Fibroblast of villous mesenchyme (primary cell): ENCODE data around the gene DDX17. TPM values are rescaled to one million over a fixed set of nuclear protein-coding genes. Genes with fewer than 3 reads are reported as not detected.

Experiments used
- DNase-seq: peaks from one replicate; pipeline ENCODE4 v3.0.0-alpha.2; 2010; ENCODE audit warnings: low read depth
- H3K4me3 ChIP-seq: 2 replicates; pipeline ENCODE4 v1.5.1; 2011; ENCODE audit warnings: low read depth, mild to moderate bottlenecking, low read length
- total RNA-seq: library from RNA; depleted of rRNA; stranded (reverse); fragments of >200 nt; gene quantifications from 2 replicates; pipeline ENCODE4 v1.2.3, GENCODE V29; 2012
- TF ChIP-seq, protein P1 (sequence below): IDR thresholded peaks from 2 replicates; pipeline ENCODE4 v1.5.1; 2012; ENCODE audit warnings: low read depth, mild to moderate bottlenecking, low read length; ENCODE audit not compliant: insufficient read depth

The DDX17 gene
- total RNA-seq, 1 donor: 454 TPM

DNA sequence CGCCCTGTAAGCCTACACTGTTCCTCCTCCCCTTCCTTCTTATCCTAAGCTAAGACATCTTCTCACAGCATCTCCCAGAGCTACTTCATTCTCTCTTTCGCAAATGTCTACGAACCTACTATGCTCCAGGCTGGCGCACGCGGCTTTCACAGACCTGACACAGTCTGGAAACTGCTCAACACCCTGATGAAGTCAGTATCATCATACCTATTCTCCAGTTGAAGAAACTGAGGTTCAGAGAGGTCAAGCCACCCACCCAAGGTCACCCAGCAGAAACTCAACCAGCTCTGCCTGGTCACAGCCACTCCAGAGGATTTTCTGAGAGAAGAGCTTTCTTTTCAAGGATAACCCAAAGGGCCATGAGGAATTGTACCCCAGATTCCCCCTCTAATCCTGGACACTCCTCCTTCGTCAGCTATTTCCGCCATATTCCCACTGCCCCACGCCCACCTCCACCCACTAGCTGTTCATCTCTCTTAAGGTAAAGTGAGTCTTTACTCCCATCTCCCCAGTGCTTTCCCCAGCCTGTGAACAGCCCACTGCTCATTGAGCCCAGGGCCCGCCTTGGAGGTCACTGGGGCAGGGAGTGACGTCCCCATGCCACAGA lies 52.9 kb downstream of the DDX17 start:
- H3K4me3 ChIP-seq: no peak overlapping the region
- no peak for DNase-seq
- TF ChIP-seq, protein P1, sequence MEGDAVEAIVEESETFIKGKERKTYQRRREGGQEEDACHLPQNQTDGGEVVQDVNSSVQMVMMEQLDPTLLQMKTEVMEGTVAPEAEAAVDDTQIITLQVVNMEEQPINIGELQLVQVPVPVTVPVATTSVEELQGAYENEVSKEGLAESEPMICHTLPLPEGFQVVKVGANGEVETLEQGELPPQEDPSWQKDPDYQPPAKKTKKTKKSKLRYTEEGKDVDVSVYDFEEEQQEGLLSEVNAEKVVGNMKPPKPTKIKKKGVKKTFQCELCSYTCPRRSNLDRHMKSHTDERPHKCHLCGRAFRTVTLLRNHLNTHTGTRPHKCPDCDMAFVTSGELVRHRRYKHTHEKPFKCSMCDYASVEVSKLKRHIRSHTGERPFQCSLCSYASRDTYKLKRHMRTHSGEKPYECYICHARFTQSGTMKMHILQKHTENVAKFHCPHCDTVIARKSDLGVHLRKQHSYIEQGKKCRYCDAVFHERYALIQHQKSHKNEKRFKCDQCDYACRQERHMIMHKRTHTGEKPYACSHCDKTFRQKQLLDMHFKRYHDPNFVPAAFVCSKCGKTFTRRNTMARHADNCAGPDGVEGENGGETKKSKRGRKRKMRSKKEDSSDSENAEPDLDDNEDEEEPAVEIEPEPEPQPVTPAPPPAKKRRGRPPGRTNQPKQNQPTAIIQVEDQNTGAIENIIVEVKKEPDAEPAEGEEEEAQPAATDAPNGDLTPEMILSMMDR: no peak

DNA sequence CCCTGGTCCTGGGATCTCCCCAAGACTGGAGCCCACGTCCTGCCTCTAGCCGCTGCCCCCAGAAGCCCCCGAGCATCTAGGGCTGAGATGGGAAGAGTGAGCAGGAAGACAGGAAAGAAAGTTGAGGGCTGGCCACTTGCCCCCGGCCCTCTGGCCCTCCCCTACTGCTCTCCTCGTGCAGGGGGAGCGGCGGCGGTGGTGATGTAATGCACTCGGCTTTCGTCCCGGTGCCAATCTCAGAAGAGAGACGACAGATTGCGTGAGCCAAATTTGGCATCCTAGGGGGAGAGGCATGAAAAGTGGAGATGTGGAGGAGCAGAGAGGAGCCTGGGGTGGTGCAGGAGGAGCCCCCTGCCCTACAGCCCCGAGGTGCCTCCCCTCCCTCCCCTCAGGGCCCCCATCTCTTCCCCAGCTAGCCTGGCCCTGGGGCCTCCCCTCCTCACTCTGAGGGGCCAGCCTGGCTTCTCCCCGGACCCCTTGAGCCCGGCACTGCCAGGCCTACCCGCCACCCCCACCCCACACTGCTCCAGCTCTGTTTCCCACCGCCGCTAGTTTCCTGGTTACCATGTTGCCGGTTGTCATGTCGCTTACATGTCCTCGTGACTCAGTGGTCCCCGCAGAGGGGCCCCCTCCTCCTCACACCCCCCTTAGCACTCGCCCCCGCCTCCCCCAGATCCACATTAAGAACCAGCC lies 53.6 kb downstream of the DDX17 start:
- TF ChIP-seq, protein P1: no peak
- H3K4me3 ChIP-seq: no peak overlapping the region
- no peak for DNase-seq

DNA sequence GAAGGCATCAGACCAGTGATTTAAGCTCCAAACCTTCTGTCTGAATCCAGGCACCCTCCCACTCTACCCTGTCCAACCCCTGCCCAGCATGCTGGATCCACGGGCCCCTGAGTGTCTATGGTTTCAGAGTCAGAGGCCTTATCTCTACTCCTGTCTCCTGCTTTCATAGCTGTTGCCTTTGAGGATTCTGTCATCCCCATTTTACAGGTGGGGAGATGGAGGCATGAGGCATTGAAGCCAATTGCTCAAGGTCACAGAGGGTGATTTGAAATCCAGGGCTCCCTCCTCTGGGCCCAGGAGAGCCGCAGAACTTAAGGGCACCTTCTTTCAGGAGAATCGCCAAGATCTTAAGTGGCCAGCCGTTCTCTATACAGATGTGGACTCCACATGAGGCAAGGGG lies 54.2 kb downstream of the DDX17 start:
- DNase-seq: no peak

DNA sequence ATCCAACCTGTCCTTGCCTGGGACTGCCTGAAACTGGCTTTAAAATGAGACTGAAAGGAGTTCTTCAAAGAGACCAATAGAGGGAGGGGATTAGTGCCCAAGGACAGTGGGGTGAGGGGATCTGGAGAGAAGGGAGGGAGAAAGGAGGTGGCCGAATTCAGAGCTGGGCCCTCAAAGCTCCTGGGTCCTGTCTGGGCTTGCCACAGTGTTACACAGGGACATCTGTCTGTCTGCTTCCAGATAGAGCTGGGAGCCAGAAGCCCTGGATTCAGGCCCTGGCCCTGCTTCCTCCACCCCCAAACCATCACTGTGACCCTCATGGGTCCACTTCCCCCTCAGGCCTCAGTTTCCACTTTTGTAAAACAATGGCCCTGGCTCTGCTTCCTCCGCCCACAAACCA lies 54.7 kb downstream of the DDX17 start:
- no peak for DNase-seq
- TF ChIP-seq, protein P1: no peak
- H3K4me3 ChIP-seq: no peak overlapping the region

More for the DNA sequence above, 54.2 kb downstream of the DDX17 start:
- TF ChIP-seq, protein P1: no peak
- no peak overlapping the region for H3K4me3 ChIP-seq

DNA sequence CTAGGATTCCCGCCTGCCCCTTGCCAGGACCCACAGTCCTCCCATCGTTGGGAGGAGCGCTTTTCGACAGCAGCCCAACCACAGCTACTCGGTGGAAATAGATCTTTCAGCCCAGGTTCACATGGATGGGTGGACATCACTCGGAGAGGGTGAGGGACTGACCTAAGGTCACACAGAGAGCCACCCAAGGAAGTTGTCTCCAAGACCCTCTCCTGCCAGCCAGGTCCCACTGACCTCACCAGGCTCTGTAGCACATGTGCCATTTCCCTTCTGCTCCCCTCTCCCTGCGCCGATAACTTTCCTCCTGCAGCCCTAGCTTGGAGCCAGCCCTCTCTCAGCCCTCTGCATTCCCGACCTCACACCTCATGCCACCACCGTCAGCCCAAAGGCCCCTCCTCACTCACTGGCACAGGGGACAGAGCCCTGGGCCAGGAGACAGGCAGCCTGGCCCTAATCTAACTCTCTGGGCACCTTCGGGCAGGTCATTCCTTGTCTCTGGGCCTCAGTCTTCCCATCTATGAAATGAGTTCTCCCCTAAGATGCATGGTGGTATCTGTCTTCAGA lies 55.8 kb downstream of the DDX17 start:
- TF ChIP-seq, protein P1: no peak
- no peak for DNase-seq
- H3K4me3 ChIP-seq: no peak overlapping the region

DNA sequence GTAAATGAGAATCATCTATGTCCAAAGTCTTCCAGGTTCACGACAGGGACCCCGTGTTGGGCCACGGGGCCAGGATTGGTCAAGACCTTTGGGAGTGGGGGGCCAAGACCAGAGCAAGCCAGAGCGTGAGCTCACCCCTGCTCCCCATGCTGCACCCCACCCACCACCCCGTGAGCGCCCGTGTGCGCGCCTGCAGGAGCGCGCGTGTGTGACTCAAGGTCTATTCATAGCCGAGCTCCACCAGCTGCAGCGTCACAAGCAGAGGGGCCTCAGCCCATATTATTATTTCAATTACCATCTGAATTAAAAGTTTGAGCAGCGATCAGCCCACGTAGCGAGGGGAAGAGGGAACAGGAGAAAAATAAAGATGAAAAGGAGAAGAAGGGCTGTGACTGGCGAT lies 56.3 kb downstream of the DDX17 start:
- no peak for DNase-seq
- no peak overlapping the region for H3K4me3 ChIP-seq
- TF ChIP-seq, protein P1: no peak
